ENCODE measurements around the gene ZNG1C. TPM values are rescaled to one million over a fixed set of nuclear protein-coding genes. Genes with fewer than 3 reads are reported as not detected.
"Not testable (repeated sequence)": the region's sequence is repeated elsewhere in the genome, so short reads cannot be mapped to it uniquely, and the experiment has no call there.

ZNG1C gene
- total and polyA plus RNA-seq, 2 donors (not counting 3 experiments of a cell fraction or from before 2014, with no cell fraction given), result 31.5 to 32.3 TPM

GRCh38 chr9:68307654-68308053 lies 65.9 kb downstream of the ZNG1C start:
- POLR2A ChIA-PET; BruUV-seq (replicated peaks): not testable (repeated sequence)

DNA sequence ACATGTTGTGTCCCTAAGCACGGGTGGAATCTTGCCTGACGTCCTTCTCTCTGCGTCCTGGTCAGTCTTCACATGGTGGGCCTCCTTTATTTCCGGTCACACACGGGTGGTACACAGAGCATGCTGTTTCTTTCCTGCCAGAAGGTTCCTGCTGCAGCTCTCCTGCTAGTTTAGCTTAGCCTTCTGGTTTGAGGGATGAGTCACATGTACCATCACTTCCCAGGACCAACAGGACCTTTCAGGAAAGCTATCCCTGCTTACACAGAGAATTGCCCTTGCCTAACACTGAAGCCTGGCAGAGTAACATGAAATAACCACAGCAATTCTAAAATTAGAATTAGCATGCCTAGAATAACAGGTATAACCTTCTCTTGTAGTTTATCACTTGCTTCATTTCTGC lies 69.4 kb downstream of the ZNG1C start:
- dilution Hi-C loops (cut with MboI; ENCODE audit: extremely low pct_ligation_motif_present, low sequenced_read_pairs); H3K36me3 ChIP-seq (ENCODE audit: control insufficient read depth in 2 of 2, extremely low read depth in 1 of 2, insufficient read depth in 2 of 2, low read length in 2 of 2): not testable (repeated sequence)

More at GRCh38 chr9:68307654-68308053, 65.9 kb downstream of the ZNG1C start:
- H3K9ac ChIP-seq (replicated peaks; ENCODE audit: extremely low read depth, insufficient read depth, low read length); H3K9me1 ChIP-seq (replicated peaks; ENCODE audit: control insufficient read depth, extremely low read depth, insufficient read depth, low read length); H3K79me2 ChIP-seq (ENCODE audit: control insufficient read depth, insufficient read depth, low read length); H4K20me1 ChIP-seq (replicated peaks; ENCODE audit: control insufficient read depth, extremely low read depth, insufficient read depth, low read length); H3K4me1 ChIP-seq (ENCODE audit: control insufficient read depth, extremely low read depth, insufficient read depth, low read length); H3K27me3 ChIP-seq (ENCODE audit: control insufficient read depth in 2 of 2, insufficient read depth in 2 of 2, low read length in 2 of 2); H3K9me3 ChIP-seq (replicated peaks; ENCODE audit: control insufficient read depth, insufficient read depth, low read length); dilution Hi-C loops (cut with MboI; ENCODE audit: extremely low pct_ligation_motif_present, low sequenced_read_pairs); H3K27ac ChIP-seq (ENCODE audit: insufficient read depth, low read depth, low read length); H3K36me3 ChIP-seq (ENCODE audit: control insufficient read depth in 2 of 2, extremely low read depth in 1 of 2, insufficient read depth in 2 of 2, low read length in 2 of 2); H2AFZ ChIP-seq (ENCODE audit: low read depth, low read length); DNase-seq (ENCODE audit: low read depth, low spot score); intact Hi-C loops (cut with micrococcal nuclease); H3K4me2 ChIP-seq (ENCODE audit: insufficient read depth, low read length); FAIRE-seq; H3K4me3 ChIP-seq (replicated peaks in 1 of 3; ENCODE audit: insufficient read depth in 1 of 3, low read depth in 1 of 3, low read length in 3 of 3); CTCF ChIA-PET: not testable (repeated sequence)
- peak; percentile 54 for TF ChIP-seq EZH2 (IDR thresholded peaks at IDR 0.05; ENCODE audit: borderline replicate concordance, low read depth, low read length, severe bottlenecking)

DNA sequence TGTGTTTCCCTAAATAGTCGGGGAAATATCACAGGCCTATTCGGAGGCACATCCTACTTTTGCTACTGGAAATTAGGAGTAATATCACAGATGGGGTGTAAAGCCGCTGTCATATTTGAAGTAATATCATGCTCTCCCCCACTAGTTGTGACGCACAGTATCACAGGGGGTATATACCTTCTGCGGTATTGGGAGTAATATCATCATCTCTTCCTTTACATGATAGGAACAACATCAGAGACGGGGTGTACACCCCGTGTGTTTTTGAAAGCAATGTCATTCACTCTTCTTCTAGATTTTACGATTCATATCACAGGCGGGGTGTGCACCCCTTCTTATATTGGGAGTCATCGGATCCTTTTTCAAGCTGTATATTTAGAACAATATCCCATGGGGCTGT lies 76.4 kb downstream of the ZNG1C start:
- POLR2A ChIA-PET; H4K20me1 ChIP-seq (replicated peaks; ENCODE audit: control insufficient read depth, extremely low read depth, insufficient read depth, low read length); H3K36me3 ChIP-seq (ENCODE audit: control insufficient read depth in 2 of 2, extremely low read depth in 1 of 2, insufficient read depth in 2 of 2, low read length in 2 of 2); DNase-seq (ENCODE audit: low read depth, low spot score); H3K4me2 ChIP-seq (ENCODE audit: insufficient read depth, low read length); H3K27me3 ChIP-seq (ENCODE audit: control insufficient read depth in 2 of 2, insufficient read depth in 2 of 2, low read length in 2 of 2); H3K4me3 ChIP-seq (replicated peaks in 1 of 3; ENCODE audit: insufficient read depth in 1 of 3, low read depth in 1 of 3, low read length in 3 of 3); H3K9me3 ChIP-seq (replicated peaks; ENCODE audit: control insufficient read depth, insufficient read depth, low read length); CTCF ChIA-PET; H3K79me2 ChIP-seq (ENCODE audit: control insufficient read depth, insufficient read depth, low read length); H2AFZ ChIP-seq (ENCODE audit: low read depth, low read length); BruUV-seq (replicated peaks); dilution Hi-C loops (cut with MboI; ENCODE audit: extremely low pct_ligation_motif_present, low sequenced_read_pairs); H3K9ac ChIP-seq (replicated peaks; ENCODE audit: extremely low read depth, insufficient read depth, low read length); H3K9me1 ChIP-seq (replicated peaks; ENCODE audit: control insufficient read depth, extremely low read depth, insufficient read depth, low read length); H3K27ac ChIP-seq (ENCODE audit: insufficient read depth, low read depth, low read length); H3K4me1 ChIP-seq (ENCODE audit: control insufficient read depth, extremely low read depth, insufficient read depth, low read length); intact Hi-C loops (cut with micrococcal nuclease): not testable (repeated sequence)
- FAIRE-seq, result peak; percentile 26

More for the DNA sequence above, 69.4 kb downstream of the ZNG1C start:
- CTCF ChIA-PET; H2AFZ ChIP-seq (ENCODE audit: low read depth, low read length); intact Hi-C loops (cut with micrococcal nuclease); H3K4me2 ChIP-seq (ENCODE audit: insufficient read depth, low read length); H3K4me1 ChIP-seq (ENCODE audit: control insufficient read depth, extremely low read depth, insufficient read depth, low read length); H3K4me3 ChIP-seq (replicated peaks in 1 of 3; ENCODE audit: insufficient read depth in 1 of 3, low read depth in 1 of 3, low read length in 3 of 3); H3K79me2 ChIP-seq (ENCODE audit: control insufficient read depth, insufficient read depth, low read length); H3K9ac ChIP-seq (replicated peaks; ENCODE audit: extremely low read depth, insufficient read depth, low read length); FAIRE-seq; H3K27ac ChIP-seq (ENCODE audit: insufficient read depth, low read depth, low read length); H3K9me1 ChIP-seq (replicated peaks; ENCODE audit: control insufficient read depth, extremely low read depth, insufficient read depth, low read length); H3K9me3 ChIP-seq (replicated peaks; ENCODE audit: control insufficient read depth, insufficient read depth, low read length); H3K27me3 ChIP-seq (ENCODE audit: control insufficient read depth in 2 of 2, insufficient read depth in 2 of 2, low read length in 2 of 2); POLR2A ChIA-PET; H4K20me1 ChIP-seq (replicated peaks; ENCODE audit: control insufficient read depth, extremely low read depth, insufficient read depth, low read length); BruUV-seq (replicated peaks); DNase-seq (ENCODE audit: low read depth, low spot score): not testable (repeated sequence)

DNA sequence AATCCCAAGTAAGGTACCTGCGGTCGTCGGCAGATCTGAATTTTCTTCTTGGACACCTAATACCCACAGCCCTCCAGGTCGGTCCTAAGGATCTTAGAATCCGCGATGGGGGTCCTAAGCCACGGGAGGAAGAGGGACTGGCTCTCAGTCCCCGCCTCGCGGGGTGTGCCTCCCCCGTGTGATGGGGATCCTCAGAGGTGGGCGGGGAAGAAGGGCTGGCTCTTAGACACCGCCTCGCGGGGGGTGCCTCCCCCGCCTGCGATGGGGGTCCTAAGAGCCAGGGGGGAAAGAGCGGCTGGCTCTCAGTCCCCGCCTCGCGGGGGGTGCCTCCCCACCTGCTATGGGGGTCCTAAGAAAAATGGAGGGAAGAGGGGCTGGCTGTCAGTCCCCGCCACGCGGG lies 82.0 kb downstream of the ZNG1C start:
- CTCF ChIA-PET; H3K9me3 ChIP-seq (replicated peaks; ENCODE audit: control insufficient read depth, insufficient read depth, low read length); H2AFZ ChIP-seq (ENCODE audit: low read depth, low read length); POLR2A ChIA-PET; FAIRE-seq; intact Hi-C loops (cut with micrococcal nuclease); BruUV-seq (replicated peaks); H3K36me3 ChIP-seq (ENCODE audit: control insufficient read depth in 2 of 2, extremely low read depth in 1 of 2, insufficient read depth in 2 of 2, low read length in 2 of 2); DNase-seq (ENCODE audit: low read depth, low spot score); H3K9ac ChIP-seq (replicated peaks; ENCODE audit: extremely low read depth, insufficient read depth, low read length); H3K27me3 ChIP-seq (ENCODE audit: control insufficient read depth in 2 of 2, insufficient read depth in 2 of 2, low read length in 2 of 2); H3K79me2 ChIP-seq (ENCODE audit: control insufficient read depth, insufficient read depth, low read length); H4K20me1 ChIP-seq (replicated peaks; ENCODE audit: control insufficient read depth, extremely low read depth, insufficient read depth, low read length); dilution Hi-C loops (cut with MboI; ENCODE audit: extremely low pct_ligation_motif_present, low sequenced_read_pairs); H3K4me2 ChIP-seq (ENCODE audit: insufficient read depth, low read length); H3K4me1 ChIP-seq (ENCODE audit: control insufficient read depth, extremely low read depth, insufficient read depth, low read length); H3K9me1 ChIP-seq (replicated peaks; ENCODE audit: control insufficient read depth, extremely low read depth, insufficient read depth, low read length); H3K27ac ChIP-seq (ENCODE audit: insufficient read depth, low read depth, low read length); H3K4me3 ChIP-seq (replicated peaks in 1 of 3; ENCODE audit: insufficient read depth in 1 of 3, low read depth in 1 of 3, low read length in 3 of 3): not testable (repeated sequence)

Data from endothelial cell of umbilical vein (primary cell).